ENCODE measurements around the gene CXCL14.

Gene CXCL14, protein sequence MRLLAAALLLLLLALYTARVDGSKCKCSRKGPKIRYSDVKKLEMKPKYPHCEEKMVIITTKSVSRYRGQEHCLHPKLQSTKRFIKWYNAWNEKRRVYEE

DNA sequence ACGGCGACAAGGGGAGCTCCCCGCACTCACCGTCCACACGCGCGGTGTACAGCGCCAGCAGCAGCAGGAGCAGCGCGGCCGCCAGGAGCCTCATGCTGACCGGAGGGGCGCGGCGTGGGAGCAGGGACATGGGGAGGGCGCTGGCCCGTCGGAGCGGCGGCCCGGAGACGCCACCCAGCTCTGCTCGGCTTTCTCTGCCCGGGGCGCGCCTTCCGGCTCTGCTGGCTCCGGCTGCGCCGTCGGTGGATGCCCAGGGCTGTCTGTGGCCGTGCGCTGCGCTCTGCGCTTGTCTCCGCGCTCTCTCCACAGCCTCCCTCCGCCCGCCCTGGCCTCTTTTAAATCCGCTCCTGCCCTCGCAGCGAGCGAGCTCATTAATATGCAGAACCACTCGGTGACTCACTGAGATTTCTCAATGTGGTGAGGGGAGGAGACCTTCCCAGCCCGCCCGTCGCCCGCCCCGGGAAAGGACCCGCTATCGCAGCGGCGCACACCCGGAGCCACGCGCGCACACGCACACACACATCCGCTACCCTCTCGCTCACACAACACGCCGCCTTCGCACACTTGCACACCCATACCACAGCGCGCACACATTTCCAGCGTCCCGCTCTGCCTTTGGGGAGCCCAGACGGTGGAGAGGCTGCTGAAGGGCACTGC, at the start of gene CXCL14:
TSS of gene CXCL14 (minus strand) at position 307 of the 657 bp plus-strand sequence. CDS start at position 94, 213 bp downstream.
- no peak for DNase-seq

DNA sequence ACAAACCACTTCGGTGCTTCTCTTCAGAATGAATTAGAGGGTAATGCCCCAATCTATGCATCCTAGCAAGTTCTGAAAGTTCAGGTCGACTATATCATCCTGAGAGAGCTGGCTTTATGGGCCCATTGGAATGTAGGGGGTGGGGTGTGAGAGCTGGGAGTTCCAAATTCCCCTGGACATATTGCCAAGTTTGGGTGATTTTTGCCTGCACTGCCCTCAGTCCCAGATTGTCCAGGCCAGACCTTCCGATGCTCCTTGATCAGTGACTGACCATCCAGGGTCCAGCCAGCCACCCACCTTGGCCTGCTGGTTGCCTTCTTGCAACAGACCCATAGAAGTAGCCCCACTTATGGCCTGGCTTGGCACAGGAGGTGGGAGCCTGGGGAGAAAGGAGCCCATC, 47.8 kb upstream of the CXCL14 start:
- no peak for DNase-seq

DNA sequence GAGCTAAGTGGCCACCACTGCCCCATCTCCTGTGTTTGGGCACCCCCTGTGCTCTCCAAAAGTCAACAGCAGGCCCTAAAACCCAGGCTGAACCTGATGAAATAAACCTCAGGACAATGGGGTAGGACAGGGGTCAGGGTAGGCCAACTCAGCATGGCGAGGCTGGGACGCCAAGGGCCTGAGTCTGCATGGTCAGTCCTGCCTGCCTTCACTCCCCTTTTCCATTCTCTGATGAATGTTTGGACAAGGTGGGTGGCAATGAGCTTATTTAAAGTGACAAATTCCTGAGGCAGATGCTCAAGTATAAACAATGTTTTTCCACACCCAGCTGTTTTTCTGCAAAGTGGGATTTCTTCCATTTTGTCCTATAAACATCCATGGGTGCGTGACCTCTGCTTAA, 47.2 kb upstream of the CXCL14 start:
- DNase-seq: no peak

DNA sequence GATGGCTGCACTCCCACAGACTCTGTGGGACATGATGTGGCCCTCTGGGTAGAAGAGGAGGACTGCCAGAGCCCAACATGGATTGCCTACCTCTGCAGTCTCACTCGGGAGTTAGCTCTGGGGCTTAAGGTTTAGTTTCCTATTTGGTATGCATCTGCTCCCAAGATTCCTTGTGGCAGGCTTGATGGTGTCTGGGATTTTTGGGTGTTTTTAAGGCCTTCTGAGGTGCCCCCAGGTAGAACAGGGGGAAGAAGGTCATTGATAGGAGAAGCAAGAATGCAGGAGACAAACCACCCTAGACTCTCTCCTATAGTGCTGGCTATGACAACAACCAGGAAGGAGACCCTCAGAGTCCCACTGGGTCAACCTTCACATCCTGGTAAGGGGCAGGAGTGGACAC, 46.7 kb upstream of the CXCL14 start:
- no peak for DNase-seq

DNA sequence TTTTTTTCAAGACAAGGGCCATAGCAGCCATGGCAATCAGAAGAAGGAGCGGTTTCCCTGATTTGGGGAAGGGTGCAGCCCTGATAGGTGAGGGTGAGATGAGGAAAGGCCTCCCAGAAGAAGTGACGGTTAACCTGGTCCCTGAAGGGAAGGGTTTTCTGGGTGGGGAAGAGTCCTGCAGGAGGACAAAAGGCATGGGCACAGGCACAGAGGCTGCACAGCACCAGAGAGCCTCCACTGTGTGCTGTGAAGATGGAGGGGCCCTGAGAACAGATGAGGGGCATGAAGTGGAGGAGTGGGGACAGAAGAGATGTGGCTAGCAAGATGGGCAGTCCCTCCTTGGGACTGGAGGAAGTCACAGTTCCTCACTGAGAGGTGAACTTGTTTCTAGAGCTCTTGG, 46.3 kb upstream of the CXCL14 start:
- DNase-seq: no peak

DNA sequence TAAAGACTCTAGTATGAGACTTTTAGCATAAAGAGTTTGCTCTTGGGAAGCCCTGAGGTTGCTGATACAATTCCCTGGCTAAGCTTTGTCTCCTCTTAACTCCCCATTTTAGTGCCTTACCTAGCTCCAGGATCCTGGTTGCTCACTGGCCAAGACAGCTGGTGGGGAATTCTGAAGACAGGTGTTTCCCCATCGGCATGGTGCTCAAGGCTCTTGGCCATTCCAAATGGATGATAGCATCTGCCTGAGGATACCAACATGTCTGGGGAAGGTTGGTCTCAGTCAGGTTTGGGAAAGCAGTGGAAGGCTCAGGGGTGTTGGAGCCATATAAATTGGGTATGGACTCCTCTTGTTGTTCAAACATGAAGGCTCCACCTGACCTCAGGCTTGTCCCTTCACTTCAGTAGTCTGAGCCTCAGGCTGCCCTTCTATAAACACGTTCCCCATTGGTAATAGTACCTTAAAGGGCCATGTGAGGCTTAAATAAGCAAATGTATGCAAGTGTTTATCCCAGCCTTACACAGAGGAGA, 44.5 kb upstream of the CXCL14 start:
- DNase-seq: no peak

DNA sequence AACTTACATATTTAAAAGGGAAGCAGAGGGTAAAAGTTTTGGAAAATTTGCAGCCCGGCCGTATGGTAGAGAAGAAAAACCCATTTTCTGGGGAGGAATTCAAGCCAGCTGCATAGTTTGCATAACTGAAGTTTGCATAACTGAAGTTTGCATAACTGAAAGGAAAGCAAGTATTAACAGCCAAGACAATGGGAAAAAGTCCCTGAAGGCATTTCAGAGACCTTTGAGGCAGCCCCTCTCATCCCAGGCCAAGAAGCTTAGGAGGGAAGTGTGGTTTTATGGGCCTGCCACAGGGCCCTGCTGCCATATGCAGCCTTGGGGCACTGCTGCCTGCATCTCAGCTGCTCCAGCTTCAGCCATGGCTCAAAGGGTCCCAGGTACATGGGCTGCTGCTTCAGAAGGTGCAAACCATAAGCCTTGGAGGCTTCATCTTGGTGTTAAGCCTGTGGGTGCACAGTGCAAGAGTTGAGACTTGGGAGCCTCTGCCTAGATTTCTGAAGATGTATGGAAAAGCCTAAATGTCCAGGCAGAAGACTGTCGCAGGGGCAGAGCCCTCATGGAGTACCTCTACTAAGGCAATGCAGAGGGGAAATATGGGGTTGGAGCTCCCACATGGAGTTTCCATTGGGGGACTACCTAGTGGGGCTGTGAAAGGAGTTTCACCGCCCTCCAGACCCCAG, 36.9 kb upstream of the CXCL14 start:
- DNase-seq: no peak

DNA sequence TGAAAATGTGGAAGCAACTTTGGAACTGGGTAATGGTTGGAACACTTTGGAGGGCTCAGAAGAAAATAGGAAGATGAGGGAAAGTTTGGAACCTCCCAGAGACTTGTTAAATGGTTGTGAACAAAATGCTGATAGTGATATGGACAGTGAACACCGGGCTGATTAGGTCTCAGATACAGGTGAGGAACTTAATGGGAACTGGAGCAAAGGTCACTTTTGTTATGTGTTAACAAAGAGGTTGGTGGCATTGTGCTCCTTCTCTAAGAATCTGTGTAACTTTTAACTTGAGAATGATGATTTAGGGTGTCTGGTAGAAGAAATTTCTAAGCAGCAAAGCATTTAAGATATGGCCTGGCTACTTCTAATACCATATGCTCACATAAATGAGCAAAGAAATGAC, 36.4 kb upstream of the CXCL14 start:
- DNase-seq: no peak

DNA sequence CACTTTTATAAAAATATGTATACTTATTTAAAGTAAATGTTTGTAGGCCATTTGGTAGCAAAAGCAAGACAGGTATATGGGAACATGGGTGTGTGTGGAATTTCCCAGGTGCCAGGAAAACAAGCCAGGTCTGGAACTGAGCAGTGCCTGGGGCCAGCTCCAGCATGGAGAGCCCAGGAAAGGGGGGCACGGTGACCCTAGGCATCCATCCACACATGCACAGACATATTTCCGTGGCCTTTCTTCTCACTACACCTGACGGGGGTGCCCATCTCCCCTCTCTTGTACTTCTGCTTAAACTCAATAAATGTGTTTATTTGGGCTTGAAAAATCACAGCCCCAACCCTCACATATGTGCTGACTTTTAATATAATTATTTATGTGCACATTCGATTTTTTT, 31.2 kb upstream of the CXCL14 start:
- no peak for DNase-seq

DNA sequence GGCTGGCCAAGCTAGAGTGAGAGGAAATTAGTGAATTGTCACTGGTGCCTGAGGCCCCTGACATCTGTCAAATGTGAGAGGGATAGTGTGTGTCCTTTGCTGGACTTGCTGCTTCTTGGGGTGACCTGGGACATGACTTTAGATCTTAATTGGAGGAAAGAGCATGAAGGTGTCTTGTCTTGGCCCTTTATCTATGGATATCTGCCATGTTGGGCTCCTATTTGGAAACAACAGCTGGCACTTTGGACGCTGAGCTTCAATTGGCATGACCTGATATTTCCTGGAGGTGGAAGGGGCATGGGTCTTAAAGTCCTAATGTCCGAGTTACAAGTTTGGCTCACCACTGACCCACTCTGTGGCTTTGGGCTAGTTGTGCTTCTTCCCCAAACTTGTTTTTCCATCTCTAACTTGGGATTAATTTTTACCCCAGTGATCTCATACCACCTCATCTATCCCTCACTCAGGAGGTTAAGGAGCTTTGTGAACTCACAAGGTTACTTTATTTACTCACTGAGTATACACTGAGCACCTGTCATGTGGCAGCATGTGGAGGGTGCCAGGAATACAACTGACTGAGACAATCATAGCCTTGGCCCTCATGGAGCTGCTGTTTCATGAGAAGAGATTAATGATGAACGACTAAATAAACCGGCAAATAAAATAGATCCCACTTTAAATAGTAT, 30.1 kb upstream of the CXCL14 start:
- no peak for DNase-seq

DNA sequence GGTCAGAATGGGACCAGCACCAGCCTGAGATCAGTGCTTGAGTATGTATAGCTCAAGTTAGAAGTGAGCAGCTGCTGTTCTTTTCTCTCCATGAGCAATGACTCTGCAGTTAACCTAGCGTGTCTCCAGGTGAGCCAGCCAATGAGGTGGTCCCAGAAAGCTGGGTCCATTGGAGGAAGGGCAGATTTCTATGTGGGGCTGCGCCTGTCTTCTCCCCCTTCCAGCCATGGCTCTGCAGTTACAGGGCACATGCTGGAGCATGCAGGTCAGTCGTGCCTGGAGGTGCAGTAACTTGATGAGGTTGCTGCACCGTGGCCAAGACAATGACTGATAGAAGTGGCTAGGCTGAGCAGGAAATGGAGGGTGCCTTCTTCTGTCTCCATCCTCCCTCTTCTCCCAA, 29.6 kb upstream of the CXCL14 start:
- DNase-seq: no peak

DNA sequence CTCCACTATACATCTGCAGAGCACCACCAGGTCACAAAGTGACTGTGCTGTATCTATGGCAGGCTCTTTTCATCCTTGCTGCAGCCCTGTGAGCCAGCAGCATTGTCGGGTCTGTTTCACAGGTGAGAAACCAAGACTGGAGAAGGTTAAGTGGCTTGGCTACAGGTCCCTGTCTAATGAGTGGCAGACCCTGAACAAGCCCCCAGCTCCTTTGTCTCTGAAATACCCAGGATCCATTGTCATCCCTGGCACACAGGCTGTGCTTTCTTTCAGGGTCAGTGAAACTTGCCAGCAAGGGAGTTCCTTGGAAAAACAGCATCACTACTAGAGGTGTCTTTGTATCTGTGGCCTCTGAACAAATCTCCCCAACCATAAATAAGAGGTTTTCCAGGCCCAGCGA, 27.6 kb upstream of the CXCL14 start:
- DNase-seq: no peak

DNA sequence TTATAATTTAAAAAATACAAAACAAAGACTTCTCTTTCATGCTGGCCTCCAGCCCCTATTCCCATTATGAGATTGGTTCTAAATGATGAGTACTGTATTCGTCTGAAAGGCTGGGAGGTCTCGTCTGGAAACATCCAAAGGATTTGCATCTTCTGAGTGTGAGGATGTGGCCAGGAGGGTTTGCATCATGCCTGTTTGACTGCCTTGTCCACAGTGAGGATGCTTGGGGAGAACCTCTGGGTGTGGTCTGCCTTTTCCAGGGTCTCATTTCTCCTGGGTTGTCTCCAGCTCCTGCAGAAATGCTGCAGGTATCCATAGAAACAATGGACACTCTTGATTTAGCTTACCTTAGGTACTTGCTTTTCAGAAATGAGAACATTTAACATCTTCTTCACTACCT, 26.4 kb upstream of the CXCL14 start:
- DNase-seq: no peak

DNA sequence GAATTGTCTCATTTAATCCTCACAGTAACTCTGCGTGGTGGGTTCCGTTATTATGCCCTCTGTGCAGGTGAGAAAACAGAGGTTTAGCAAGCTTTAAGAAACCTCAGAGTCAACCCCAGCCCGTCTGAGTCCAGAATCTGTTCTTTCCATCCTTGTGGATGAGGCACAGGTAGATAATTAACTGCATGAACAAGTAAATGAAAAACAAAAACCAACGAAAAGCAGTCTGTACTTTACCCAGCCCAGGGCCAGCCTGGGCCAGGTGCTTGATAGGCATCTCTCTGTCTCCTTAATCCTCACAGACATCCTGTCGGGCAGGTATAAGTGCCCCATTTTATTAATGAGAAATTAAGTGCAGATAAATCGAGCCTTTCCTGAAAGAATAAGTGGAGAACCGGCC, 25.3 kb upstream of the CXCL14 start:
- DNase-seq: no peak

DNA sequence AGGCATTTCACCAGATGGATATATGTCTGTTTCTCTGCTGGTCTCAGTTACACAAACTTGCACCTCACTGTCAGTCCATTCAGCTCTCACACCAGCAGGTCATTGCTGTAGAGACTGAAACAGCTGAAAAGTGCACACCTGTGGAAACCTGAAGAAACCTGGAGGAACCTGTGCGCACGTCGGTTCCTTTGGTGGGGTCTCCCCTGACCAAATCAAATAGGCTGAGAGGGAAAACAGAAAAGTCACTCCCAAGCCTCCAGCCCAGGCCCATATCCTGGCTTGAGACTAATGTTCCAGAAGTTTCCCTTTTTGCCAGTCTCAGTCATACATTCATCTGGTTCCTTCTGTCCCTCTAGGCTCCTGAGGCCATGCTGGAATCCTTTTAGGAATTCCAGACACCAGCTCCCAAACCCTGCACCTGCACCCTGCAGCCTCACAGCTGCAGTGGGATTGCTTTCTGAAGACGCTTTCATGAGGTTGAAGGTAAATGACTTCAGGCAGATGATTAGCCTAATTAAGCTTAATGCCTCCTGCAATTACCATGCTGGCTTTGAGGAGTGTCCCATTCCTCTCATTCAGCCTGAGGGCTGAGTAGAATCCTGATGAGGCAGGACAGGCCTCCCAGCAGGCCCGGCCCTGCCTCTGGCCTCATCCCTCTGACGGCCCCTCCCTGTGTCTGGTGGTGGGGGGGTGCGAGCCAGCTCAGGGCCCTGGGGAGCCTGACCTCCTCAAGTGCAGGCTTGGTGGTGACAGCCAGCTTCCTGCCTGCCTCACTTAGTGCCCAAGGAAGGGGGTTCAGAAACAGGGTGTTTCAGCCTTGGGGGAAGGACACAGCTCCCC, 24.3 kb upstream of the CXCL14 start:
- DNase-seq: no peak

DNA sequence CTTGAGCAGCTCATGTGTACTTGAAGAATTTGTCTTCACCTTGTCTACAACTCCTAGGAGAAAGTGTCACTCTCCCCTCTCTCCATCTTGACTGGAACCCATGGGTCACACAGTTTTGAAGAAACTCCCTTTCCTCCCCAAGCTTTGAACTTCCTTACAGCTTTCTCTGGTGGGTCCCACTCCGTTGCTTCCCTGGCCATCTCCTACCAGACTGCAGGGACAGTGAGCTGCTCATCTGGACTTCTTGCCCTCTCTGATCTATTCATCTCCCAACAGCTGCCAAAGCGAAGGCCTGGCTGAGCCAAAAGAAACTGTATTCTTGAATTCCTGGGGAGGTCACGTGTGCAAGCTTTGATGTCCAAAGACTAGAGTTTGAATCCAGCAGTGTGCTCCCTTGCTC, 22.7 kb upstream of the CXCL14 start:
- DNase-seq: no peak

DNA sequence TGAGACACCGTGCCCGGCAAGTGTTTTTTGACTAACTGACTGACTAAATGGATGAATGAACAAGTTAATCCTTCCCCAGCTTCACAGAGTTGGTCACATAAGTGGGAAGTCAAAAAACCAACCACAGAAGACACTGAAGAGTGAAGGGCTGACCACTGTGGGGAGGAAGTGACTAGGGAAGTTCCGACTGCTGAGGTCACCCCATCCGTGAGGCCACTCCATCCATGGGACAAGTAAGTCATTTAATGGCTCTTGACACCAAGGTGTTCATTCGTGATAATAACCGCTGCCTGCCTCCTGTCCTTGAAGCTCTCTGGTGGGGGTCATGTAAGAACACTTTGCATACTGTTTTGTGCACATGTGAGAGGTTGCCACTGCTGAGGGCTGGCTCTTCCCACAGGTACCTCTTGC, 22.2 kb upstream of the CXCL14 start:
- DNase-seq: no peak

DNA sequence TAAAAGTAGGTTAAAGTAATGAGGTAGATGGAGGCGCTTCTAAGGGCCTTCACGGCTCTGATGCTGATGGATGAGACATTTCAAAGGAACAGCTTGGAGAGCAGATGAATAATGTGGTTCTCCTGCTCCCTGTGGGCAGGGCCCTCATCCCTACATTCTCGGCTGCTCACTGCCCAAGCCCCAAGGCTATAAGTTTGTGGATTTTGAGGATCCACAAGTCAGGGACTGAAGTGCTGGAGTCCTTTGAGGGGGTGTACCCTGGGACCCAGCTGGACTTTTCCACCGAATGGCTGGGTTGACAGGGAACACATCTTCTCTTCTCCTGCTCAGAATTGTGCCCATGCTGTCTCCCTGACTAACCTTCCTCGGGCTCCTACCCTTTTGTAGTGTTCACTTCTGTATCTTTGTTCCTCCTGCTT, 21.4 kb upstream of the CXCL14 start:
- DNase-seq: no peak

DNA sequence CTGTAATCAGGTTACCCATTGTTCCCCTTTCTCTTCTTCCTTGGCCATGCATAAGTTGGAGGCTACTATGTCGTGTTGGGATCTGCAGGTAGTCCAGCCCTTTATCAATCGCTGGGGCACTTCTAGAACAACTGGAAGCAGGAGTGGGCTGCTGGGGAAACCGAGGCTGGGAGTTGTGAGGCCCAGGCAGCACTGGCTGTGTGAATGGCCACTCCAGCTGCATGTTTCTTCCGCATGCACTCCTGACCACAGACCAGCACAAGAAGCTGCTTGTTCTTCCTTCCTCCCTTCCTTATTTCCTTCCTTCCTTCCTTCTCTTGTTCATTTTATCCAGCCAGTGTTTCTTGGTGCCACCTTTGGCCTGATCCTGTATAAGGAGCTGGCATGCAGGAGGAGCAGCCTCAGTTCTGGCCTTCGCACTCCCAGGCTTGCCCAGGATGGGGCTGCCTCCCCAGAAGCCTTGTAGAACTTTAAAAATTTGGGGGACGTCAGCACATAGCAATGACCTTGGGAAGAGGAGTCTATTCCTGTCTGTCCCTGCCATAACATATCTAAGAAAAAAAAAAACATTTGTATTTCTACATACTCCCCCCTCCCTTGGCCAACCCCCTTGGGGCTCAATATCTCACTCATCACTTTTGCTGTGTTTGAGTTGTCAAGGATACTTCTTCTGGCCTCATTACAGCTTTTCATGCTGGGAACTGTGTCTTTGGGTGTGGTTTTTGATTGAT, 20.8 kb upstream of the CXCL14 start:
- no peak for DNase-seq

DNA sequence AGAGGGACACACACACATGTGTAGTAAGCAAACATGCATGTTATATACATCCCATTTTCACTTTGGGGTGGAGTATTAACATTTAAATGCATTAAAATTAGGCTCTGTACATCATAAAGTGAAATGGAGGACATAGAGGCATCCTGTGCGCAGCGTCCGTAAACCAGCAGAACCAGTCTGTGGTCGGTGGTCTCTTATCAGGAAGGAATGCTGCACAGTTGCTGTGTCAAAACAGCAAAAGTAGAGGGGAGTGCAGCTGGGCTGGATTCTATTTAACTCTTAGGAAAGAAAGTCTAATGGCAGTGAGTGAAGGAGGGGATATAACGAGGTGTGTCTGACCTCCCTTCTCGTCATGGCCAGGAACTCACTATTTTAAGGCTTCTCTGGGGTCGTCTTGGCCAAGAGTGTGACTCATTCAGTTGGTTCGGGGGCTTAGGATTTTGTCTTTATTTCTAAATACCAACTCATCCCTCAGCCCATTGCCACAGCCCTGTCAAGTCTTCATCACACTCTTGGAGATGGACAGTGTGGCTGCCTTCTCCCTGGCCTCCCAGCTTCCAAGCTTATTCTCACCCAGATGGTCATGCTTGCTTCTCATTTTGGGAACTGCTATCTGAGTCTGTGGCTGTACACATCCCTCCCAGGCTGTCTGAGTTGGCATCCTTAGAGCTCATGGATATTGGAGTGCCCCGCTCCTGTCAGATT, 20.1 kb upstream of the CXCL14 start:
- DNase-seq: no peak

DNA sequence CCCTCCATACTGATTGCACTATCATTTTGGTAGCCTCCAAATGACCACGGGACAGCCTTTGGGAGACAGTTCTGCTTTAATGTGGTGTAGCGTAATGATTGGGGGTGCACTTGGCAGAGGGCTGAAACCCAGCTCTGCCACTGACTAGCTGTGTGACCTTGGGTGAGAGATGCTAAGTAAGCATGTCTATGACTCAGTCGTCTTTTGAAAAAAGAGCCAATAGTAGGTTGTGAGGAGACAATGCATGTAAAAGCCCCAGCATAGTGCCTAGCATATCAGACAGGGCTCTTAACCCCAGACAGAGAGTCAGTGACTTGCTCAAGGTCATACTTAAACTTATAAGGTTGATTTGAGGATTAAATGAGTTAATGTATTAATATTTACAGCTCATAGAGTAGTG, 18.0 kb upstream of the CXCL14 start:
- no peak for DNase-seq
